ENCODE results near the gene ATG4B. TPM values are rescaled to one million over a fixed set of nuclear protein-coding genes. Genes with fewer than 3 reads are reported as not detected.

Gene ATG4B
- polyA plus RNA-seq, 1 donor from 2014 or later: 128 TPM

- H3K9ac ChIP-seq (ENCODE audit: low read length): no peak overlapping the region
- no peak overlapping the region for H2AFZ ChIP-seq (ENCODE audit: low read depth, low read length)
- H3K9me3 ChIP-seq (ENCODE audit: low read length): no peaks in the 10 kb centered on the region
- no peak for TF ChIP-seq SMC3 (conservative IDR thresholded peaks at IDR 0.05; ENCODE audit: poor library complexity)
- TF ChIP-seq EP300 (conservative IDR thresholded peaks at IDR 0.05; ENCODE audit: poor library complexity, severe bottlenecking): no peak
- no peak for TF ChIP-seq MXI1 (conservative IDR thresholded peaks at IDR 0.05; ENCODE audit: poor library complexity, severe bottlenecking)
- TF ChIP-seq EZH2 (IDR thresholded peaks at IDR 0.05; ENCODE audit: borderline replicate concordance, insufficient read depth, low read length, poor library complexity, severe bottlenecking): no peak
- TF ChIP-seq RAD21 (conservative IDR thresholded peaks at IDR 0.05): no peak
- TF ChIP-seq CTCF (IDR thresholded peaks at IDR 0.05; ENCODE audit: poor library complexity, severe bottlenecking): no peak
- no peak for TF ChIP-seq POLR2AphosphoS5 (IDR thresholded peaks at IDR 0.05)
- no peak for TF ChIP-seq TAF1 (IDR thresholded peaks at IDR 0.05; ENCODE audit: low read depth)
- no peak overlapping the region for H3K4me3 ChIP-seq (ENCODE audit: low read length)
- no peaks in the 10 kb centered on the region for H3K79me2 ChIP-seq (replicated peaks; ENCODE audit: insufficient read depth, low read length)
- no peak overlapping the region for H3K27ac ChIP-seq (ENCODE audit: low read length)
- no peak overlapping the region for H3K4me2 ChIP-seq (ENCODE audit: low read length)
- no peaks in the 10 kb centered on the region for H3F3A ChIP-seq (ENCODE audit: insufficient read depth, low read length, poor library complexity, severe bottlenecking)
- H3K27me3 ChIP-seq (ENCODE audit: insufficient read depth, low read depth, low read length): no peaks in the 10 kb centered on the region
- H4K20me1 ChIP-seq (ENCODE audit: insufficient read depth): no peaks in the 10 kb centered on the region
- no peaks in the 10 kb centered on the region for H3K9me2 ChIP-seq (ENCODE audit: insufficient read depth, low read length)
- H3K36me3 ChIP-seq (ENCODE audit: insufficient read depth, low read length): no peaks in the 10 kb centered on the region
Observed at GRCh38 chr2:241602720-241603119, 34.8 kb upstream of the ATG4B start.

- Histone ChIP-seq H3K4me2 (ENCODE audit: low read length) (no peak overlapping the region), H3K79me2 (replicated peaks; ENCODE audit: insufficient read depth, low read length) (no peaks in the 10 kb centered on the region), H3K27ac (ENCODE audit: low read length) (no peak overlapping the region), H4K20me1 (ENCODE audit: insufficient read depth) (no peaks in the 10 kb centered on the region), H3F3A (ENCODE audit: insufficient read depth, low read length, poor library complexity, severe bottlenecking) (no peaks in the 10 kb centered on the region), H3K9ac (ENCODE audit: low read length) (no peak overlapping the region), H3K4me3 (ENCODE audit: low read length) (no peak overlapping the region), H2AFZ (ENCODE audit: low read depth, low read length) (no peak overlapping the region), H3K9me3 (ENCODE audit: low read length) (no peaks in the 10 kb centered on the region), H3K27me3 (ENCODE audit: insufficient read depth, low read depth, low read length) (no peaks in the 10 kb centered on the region), H3K9me2 (ENCODE audit: insufficient read depth, low read length) (no peaks in the 10 kb centered on the region), H3K36me3 (ENCODE audit: insufficient read depth, low read length) (no peaks in the 10 kb centered on the region)
- TF ChIP-seq SMC3 (conservative IDR thresholded peaks at IDR 0.05; ENCODE audit: poor library complexity): no peak
- TF ChIP-seq REST (IDR thresholded peaks at IDR 0.05; ENCODE audit: borderline replicate concordance): no peak
- no peak for TF ChIP-seq EP300 (conservative IDR thresholded peaks at IDR 0.05; ENCODE audit: poor library complexity, severe bottlenecking)
- no peak for TF ChIP-seq EZH2 (IDR thresholded peaks at IDR 0.05; ENCODE audit: borderline replicate concordance, insufficient read depth, low read length, poor library complexity, severe bottlenecking)
- TF ChIP-seq TAF1 (IDR thresholded peaks at IDR 0.05; ENCODE audit: low read depth): no peak
- TF ChIP-seq CTCF (IDR thresholded peaks at IDR 0.05; ENCODE audit: poor library complexity, severe bottlenecking): no peak
- no peak for TF ChIP-seq RAD21 (conservative IDR thresholded peaks at IDR 0.05)
- no peak for TF ChIP-seq MXI1 (conservative IDR thresholded peaks at IDR 0.05; ENCODE audit: poor library complexity, severe bottlenecking)
- TF ChIP-seq POLR2AphosphoS5 (IDR thresholded peaks at IDR 0.05): no peak
Observed at GRCh38 chr2:241603686-241604085, 33.8 kb upstream of the ATG4B start.

Measured in neural cell (in vitro differentiated cells).